ENCODE data around the gene MBOAT2.

GRCh38 chr2:8938384-8938783 is 65.1 kb downstream of the MBOAT2 start:
- no peak for TF ChIP-seq POLR2A (IDR thresholded peaks at IDR 0.05; ENCODE audit: low read length)
- TF ChIP-seq GATA1 (IDR thresholded peaks at IDR 0.05; ENCODE audit: low read depth, low read length) = no peak

All from erythroblast (primary cell).